GM12878 (cell line): ENCODE results near the gene JADE2.

Experiments used
- CBFB ChIP-seq: IDR thresholded peaks from 2 replicates; pipeline ENCODE4 v1.6.1; 2016; ENCODE audit warnings: antibody characterized with exemption, low read depth
- CEBPB ChIP-seq, 2 experiments: fragments of 150-350 bp in 1 of 2; IDR thresholded peaks; 2 replicates each; pipeline ENCODE4 v1.6.1; 2012 to 2014; ENCODE audit warnings: low read depth in 2 of 2, low read length in 2 of 2, borderline replicate concordance in 1 of 2, inconsistent platforms in 1 of 2
- CTCF ChIP-seq, 3 experiments: IDR thresholded peaks in 2 of 3; conservative IDR thresholded peaks in 1 of 3; 2 replicates each; pipeline ENCODE4 v1.5.1; 2011; ENCODE audit warnings: low read depth in 3 of 3, low read length in 3 of 3, mild to moderate bottlenecking in 3 of 3, control low read depth in 2 of 3, moderate library complexity in 2 of 3, inconsistent platforms in 1 of 3, mixed read lengths in 1 of 3; ENCODE audit not compliant: control insufficient read depth in 2 of 3, insufficient read depth in 1 of 3; ENCODE audit errors: extremely low read depth in 1 of 3
- EZH2 ChIP-seq: IDR thresholded peaks from 2 replicates; pipeline ENCODE4 v1.6.1; 2012; ENCODE audit warnings: low read depth, mild to moderate bottlenecking, control low read depth, inconsistent platforms, low read length, borderline replicate concordance; ENCODE audit not compliant: control insufficient read depth
- TCF12 ChIP-seq: IDR thresholded peaks from 2 replicates; pipeline ENCODE4 v1.6.1; 2011; ENCODE audit warnings: low read depth, mild to moderate bottlenecking, low read length
- YY1 ChIP-seq: IDR thresholded peaks from 2 replicates; pipeline ENCODE4 v1.6.1; 2011; ENCODE audit warnings: low read depth, mild to moderate bottlenecking, low read length
- ZNF274 ChIP-seq: IDR thresholded peaks from one replicate; pipeline ENCODE4 v1.8.0; 2011; ENCODE audit not compliant: insufficient read length, insufficient read depth

- TF ChIP-seq CBFB (no peak), CTCF (IDR thresholded peaks at IDR 0.05 in 2 of 3, conservative IDR thresholded peaks at IDR 0.05 in 1 of 3; ENCODE audit: control insufficient read depth in 2 of 3, extremely low read depth in 1 of 3, insufficient read depth in 1 of 3, low read depth in 3 of 3, low read length in 3 of 3) (no peak), CEBPB (IDR thresholded peaks at IDR 0.05; ENCODE audit: borderline replicate concordance in 1 of 2, low read depth in 2 of 2, low read length in 2 of 2) (no peak), YY1 (no peak), EZH2 (no peak), TCF12 (no peak), ZNF274 (no peak)
Measured at GRCh38 chr5:134563962-134564361, 38.5 kb downstream of the JADE2 start.
